Measurements from ENCODE around the gene RYR1.
"Not testable (repeated sequence)": the region's sequence is repeated elsewhere in the genome, so short reads cannot be mapped to it uniquely, and the experiment has no call there.

The RYR1 gene

DNA sequence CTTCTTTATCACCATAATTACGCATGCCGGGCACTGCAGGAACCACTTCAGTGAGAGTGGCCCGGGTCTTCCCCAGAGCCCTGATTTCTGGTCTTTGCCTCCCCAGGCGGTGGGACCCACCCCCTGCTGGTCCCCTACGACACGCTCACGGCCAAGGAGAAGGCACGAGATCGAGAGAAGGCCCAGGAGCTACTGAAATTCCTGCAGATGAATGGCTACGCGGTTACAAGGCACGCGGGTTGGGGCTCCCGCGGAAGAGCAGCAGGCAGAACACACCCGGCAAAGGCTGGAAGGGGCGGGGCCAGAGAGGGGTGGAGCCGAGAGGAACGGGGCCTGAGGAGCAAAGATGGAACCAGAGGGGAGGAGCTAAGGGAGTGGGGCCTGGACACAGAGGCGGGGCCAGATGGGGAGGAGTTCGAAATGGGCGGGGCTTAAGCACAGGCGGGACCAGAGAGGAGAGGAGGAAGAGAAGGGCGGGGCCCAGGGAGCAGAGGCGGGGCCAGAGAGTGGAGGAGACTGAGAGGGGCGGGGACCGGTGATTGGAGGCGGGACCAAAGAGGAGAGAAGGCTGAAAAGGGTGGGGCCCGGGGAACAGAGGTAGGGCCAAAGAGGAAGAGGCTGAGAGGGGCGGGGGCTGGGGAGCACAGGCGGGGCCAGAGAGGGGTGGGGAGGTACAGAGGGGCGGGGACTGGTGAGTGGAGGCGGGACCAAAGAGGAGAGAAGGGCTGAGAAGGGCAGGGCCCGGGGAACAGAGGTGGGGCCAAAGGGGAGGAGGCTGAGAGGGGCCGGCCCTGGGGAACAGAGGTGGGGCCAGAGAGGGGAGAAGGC is 73.4 kb downstream of the RYR1 start:
- no peaks in the 10 kb centered on the region for H3K27me3 Mint-ChIP-seq (ENCODE audit: low read depth)
- no peaks in the 10 kb centered on the region for H3K4me1 Mint-ChIP-seq (ENCODE audit: low read depth)
- peak overlapping the region; percentile 24 for H3K4me3 Mint-ChIP-seq
- H3K9me3 Mint-ChIP-seq = no peaks in the 10 kb centered on the region
- peak; percentile 84 for DNase-seq (ENCODE audit: low spot score)
- H3K27ac Mint-ChIP-seq = peak overlapping the region; percentile 49
- H3K36me3 Mint-ChIP-seq (ENCODE audit: low read depth) = no peaks in the 10 kb centered on the region

- H3K4me3 Mint-ChIP-seq = no peak overlapping the region
- H3K36me3 Mint-ChIP-seq (ENCODE audit: low read depth) = no peaks in the 10 kb centered on the region
- H3K27me3 Mint-ChIP-seq (ENCODE audit: low read depth) = no peaks in the 10 kb centered on the region
- no peak for DNase-seq (ENCODE audit: low spot score)
- H3K27ac Mint-ChIP-seq = no peak overlapping the region
- no peaks in the 10 kb centered on the region for H3K4me1 Mint-ChIP-seq (ENCODE audit: low read depth)
- no peaks in the 10 kb centered on the region for H3K9me3 Mint-ChIP-seq
These were observed 74.1 kb downstream of the RYR1 start for GRCh38 chr19:38507551-38508127.

- DNase-seq (ENCODE audit: low spot score) = no peak
- Mint-ChIP-seq H3K4me1 (ENCODE audit: low read depth) (peaks cover 4% of the 10 kb centered on the region), H3K4me3 (no peak overlapping the region), H3K27me3 (ENCODE audit: low read depth) (no peaks in the 10 kb centered on the region), H3K9me3 (no peaks in the 10 kb centered on the region), H3K27ac (no peak overlapping the region), H3K36me3 (ENCODE audit: low read depth) (no peaks in the 10 kb centered on the region)
These were observed 75.0 kb downstream of the RYR1 start for GRCh38 chr19:38508507-38508906.

GRCh38 chr19:38509027-38509426 is 75.5 kb downstream of the RYR1 start:
- H3K4me3 Mint-ChIP-seq = no peak overlapping the region
- no peak overlapping the region for H3K27ac Mint-ChIP-seq
- H3K27me3 Mint-ChIP-seq (ENCODE audit: low read depth) = no peaks in the 10 kb centered on the region
- H3K4me1 Mint-ChIP-seq (ENCODE audit: low read depth) = peaks cover 9% of the 10 kb centered on the region
- no peak for DNase-seq (ENCODE audit: low spot score)
- H3K9me3 Mint-ChIP-seq = no peaks in the 10 kb centered on the region
- no peaks in the 10 kb centered on the region for H3K36me3 Mint-ChIP-seq (ENCODE audit: low read depth)

DNA sequence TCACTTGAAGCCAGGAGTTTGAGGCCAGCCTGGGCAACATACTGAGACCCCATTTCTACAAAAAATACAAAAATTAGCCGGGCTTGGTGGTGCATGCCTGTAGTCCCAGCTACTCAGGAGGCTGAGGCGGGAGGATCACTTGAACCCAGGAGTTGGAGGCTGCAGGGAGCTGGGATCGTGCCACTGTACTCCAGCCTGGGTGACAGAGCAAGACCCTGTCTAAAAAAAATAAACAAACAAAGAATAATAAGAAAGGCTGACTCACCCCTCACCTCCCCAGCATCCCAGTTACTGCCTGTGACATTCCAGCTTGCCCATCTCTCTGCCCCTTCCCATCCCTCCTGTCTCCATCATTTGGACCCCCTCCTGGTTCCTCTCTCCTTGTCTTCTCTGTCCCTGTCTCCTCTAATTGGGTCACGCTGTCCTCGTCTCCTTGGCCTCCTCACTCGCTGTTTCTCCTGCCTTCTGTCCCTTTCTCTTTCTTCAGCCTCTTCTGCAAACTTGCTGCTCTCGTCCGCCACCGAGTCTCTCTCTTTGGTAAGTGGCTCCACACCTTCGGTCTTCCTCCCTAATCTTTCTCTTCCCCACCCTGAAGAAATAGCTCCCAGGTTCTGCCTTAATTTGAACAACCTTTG is 77.7 kb downstream of the RYR1 start:
- Mint-ChIP-seq H3K4me1 (ENCODE audit: low read depth) (peaks cover 18% of the 10 kb centered on the region), H3K27me3 (ENCODE audit: low read depth) (no peaks in the 10 kb centered on the region), H3K4me3 (no peak overlapping the region)

DNA sequence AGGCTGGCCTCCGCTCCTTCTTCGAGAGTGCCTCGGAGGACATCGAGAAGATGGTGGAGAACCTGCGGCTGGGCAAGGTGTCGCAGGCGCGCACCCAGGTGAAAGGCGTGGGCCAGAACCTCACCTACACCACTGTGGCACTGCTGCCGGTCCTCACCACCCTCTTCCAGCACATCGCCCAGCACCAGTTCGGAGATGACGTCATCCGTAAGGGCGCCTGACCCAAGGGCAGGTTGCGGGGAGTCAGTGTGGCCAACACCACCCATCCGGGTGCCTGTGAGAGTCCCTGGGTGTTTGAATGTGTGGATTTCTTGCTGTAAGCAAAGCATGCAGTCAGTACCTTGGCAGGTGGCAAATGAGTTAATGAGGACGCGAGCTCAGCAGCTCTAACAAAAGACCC is 78.8 kb downstream of the RYR1 start:
- no peaks in the 10 kb centered on the region for H3K36me3 Mint-ChIP-seq (ENCODE audit: low read depth)
- peaks cover 20% of the 10 kb centered on the region for H3K4me1 Mint-ChIP-seq (ENCODE audit: low read depth)
- no peaks in the 10 kb centered on the region for H3K27me3 Mint-ChIP-seq (ENCODE audit: low read depth)
- DNase-seq (ENCODE audit: low spot score) = no peak
- H3K9me3 Mint-ChIP-seq = no peaks in the 10 kb centered on the region
- no peak overlapping the region for H3K4me3 Mint-ChIP-seq
- no peak overlapping the region for H3K27ac Mint-ChIP-seq

More for the DNA sequence above, 77.7 kb downstream of the RYR1 start:
- no peaks in the 10 kb centered on the region for H3K9me3 Mint-ChIP-seq
- no peak overlapping the region for H3K27ac Mint-ChIP-seq
- no peak for DNase-seq (ENCODE audit: low spot score)
- H3K36me3 Mint-ChIP-seq (ENCODE audit: low read depth) = no peaks in the 10 kb centered on the region

DNA sequence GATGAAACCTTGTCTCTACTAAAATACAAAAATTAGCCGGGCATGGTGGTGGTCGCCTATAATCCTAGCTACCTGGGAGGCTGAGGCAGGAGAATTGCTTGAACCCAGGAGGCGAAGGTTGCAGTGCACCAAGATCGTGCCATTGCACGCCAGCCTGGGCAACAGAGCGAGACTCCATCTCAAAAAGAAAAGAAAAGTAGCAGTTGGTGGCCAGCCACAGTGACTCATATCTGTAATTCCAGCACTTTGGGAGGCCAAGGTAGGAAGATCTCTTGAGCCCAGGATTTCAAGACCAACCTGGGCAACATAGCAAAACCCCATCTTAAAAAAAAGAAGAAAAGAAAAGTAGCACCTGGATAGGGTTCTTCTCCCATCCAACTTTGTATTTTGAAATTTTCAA is 79.7 kb downstream of the RYR1 start:
- H3K36me3 Mint-ChIP-seq (ENCODE audit: low read depth) = not testable (repeated sequence)

DNA sequence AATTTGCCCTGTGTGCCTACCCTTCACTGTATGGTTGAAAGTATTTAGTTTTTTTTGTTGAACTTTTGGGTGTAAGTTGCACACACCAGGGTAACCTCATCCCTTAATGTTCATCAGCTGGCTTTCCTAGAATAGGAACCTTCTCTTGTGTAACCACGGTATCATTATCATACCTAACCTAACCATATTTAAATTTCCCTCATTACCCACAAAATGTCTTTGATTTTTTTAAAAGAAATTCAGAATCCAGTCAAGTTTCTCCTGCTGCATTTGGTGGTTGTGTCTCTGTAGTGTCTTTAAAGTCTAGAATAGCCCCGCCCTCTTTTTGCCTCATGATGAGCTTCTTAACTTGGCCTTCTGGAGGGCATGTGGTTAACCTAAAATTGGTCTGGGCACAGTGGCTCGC is 80.3 kb downstream of the RYR1 start:
- H3K4me3 Mint-ChIP-seq = peak overlapping the region; percentile 66
- H3K4me1 Mint-ChIP-seq (ENCODE audit: low read depth) = peaks cover 22% of the 10 kb centered on the region
- peak; percentile 25 for DNase-seq (ENCODE audit: low spot score)
- no peaks in the 10 kb centered on the region for H3K9me3 Mint-ChIP-seq
- no peaks in the 10 kb centered on the region for H3K36me3 Mint-ChIP-seq (ENCODE audit: low read depth)
- H3K27me3 Mint-ChIP-seq (ENCODE audit: low read depth) = no peaks in the 10 kb centered on the region
- peak overlapping the region; percentile 72 for H3K27ac Mint-ChIP-seq

More for the DNA sequence above, 79.7 kb downstream of the RYR1 start:
- H3K9me3 Mint-ChIP-seq; DNase-seq (ENCODE audit: low spot score); H3K27ac Mint-ChIP-seq; H3K27me3 Mint-ChIP-seq (ENCODE audit: low read depth): not testable (repeated sequence)
- H3K4me3 Mint-ChIP-seq = peak overlapping the region; percentile 36
- peaks cover 22% of the 10 kb centered on the region for H3K4me1 Mint-ChIP-seq (ENCODE audit: low read depth)

GRCh38 chr19:38514812-38515633 is 81.5 kb downstream of the RYR1 start:
- Mint-ChIP-seq H3K27me3 (ENCODE audit: low read depth) (no peaks in the 10 kb centered on the region), H3K36me3 (ENCODE audit: low read depth) (no peaks in the 10 kb centered on the region), H3K9me3 (no peaks in the 10 kb centered on the region), H3K27ac (peak overlapping the region; percentile 62), H3K4me3 (peak overlapping the region; percentile 21), H3K4me1 (ENCODE audit: low read depth) (peaks cover 22% of the 10 kb centered on the region)
- DNase-seq (ENCODE audit: low spot score) = peak; percentile 72

- Mint-ChIP-seq H3K9me3 (no peaks in the 10 kb centered on the region), H3K36me3 (ENCODE audit: low read depth) (no peaks in the 10 kb centered on the region), H3K4me1 (ENCODE audit: low read depth) (peaks cover 22% of the 10 kb centered on the region), H3K27me3 (ENCODE audit: low read depth) (no peaks in the 10 kb centered on the region), H3K27ac (no peak overlapping the region), H3K4me3 (no peak overlapping the region)
- DNase-seq (ENCODE audit: low spot score) = no peak
These were observed 82.4 kb downstream of the RYR1 start for GRCh38 chr19:38515896-38516295.

DNA sequence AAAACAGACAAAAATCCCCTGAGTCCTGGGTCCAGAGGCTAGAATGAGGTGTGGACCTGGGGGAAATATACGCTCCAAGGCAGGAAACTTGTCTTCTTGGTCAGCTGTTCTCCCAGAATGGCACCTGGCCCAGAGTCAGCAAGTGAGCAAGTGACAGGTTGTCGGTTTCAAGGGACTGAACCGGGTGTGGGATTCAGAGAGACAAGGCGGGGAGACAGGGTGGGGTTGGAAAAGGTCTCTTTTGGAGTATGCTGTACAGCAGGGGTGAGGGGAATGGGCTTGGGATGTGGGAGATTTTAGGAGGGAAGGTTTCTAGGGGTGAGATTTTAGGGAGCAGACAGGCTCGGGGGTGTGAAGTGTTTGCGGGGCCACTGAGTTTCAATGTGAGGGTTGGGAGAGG is 83.3 kb downstream of the RYR1 start:
- H3K36me3 Mint-ChIP-seq (ENCODE audit: low read depth) = no peaks in the 10 kb centered on the region
- H3K4me1 Mint-ChIP-seq (ENCODE audit: low read depth) = peaks cover 22% of the 10 kb centered on the region
- H3K27me3 Mint-ChIP-seq (ENCODE audit: low read depth) = no peaks in the 10 kb centered on the region
- H3K27ac Mint-ChIP-seq = no peak overlapping the region
- no peaks in the 10 kb centered on the region for H3K9me3 Mint-ChIP-seq
- DNase-seq (ENCODE audit: low spot score) = no peak
- no peak overlapping the region for H3K4me3 Mint-ChIP-seq

GRCh38 chr19:38517321-38517720 is 83.8 kb downstream of the RYR1 start:
- Mint-ChIP-seq H3K27me3 (ENCODE audit: low read depth) (no peaks in the 10 kb centered on the region), H3K4me1 (ENCODE audit: low read depth) (peaks cover 22% of the 10 kb centered on the region), H3K36me3 (ENCODE audit: low read depth) (no peaks in the 10 kb centered on the region), H3K9me3 (no peaks in the 10 kb centered on the region), H3K4me3 (no peak overlapping the region), H3K27ac (no peak overlapping the region)
- no peak for DNase-seq (ENCODE audit: low spot score)

GRCh38 chr19:38517980-38518379 is 84.5 kb downstream of the RYR1 start:
- H3K36me3 Mint-ChIP-seq (ENCODE audit: low read depth); H3K9me3 Mint-ChIP-seq; H3K27ac Mint-ChIP-seq; H3K4me3 Mint-ChIP-seq; DNase-seq (ENCODE audit: low spot score); H3K27me3 Mint-ChIP-seq (ENCODE audit: low read depth): not testable (repeated sequence)
- H3K4me1 Mint-ChIP-seq (ENCODE audit: low read depth) = peaks cover 22% of the 10 kb centered on the region

DNA sequence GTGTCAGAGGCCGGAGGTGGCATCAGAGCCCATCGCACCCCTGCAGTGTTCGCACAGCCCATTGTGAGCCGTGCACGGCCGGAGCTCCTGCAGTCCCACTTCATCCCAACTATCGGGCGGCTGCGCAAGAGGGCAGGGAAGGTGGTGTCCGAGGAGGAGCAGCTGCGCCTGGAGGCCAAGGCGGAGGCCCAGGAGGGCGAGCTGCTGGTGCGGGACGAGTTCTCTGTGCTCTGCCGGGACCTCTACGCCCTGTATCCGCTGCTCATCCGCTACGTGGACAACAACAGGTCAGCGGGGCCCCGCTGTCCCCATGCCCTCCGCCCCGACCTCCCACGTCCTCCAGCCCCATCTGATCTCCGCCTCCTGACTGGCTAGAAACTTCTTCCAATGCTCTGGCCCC is 85.7 kb downstream of the RYR1 start:
- Mint-ChIP-seq H3K36me3 (ENCODE audit: low read depth) (no peaks in the 10 kb centered on the region), H3K9me3 (no peaks in the 10 kb centered on the region), H3K4me3 (no peak overlapping the region), H3K27ac (no peak overlapping the region), H3K27me3 (ENCODE audit: low read depth) (no peaks in the 10 kb centered on the region), H3K4me1 (ENCODE audit: low read depth) (peaks cover 13% of the 10 kb centered on the region)
- DNase-seq (ENCODE audit: low spot score) = no peak
